Astrocyte (in vitro differentiated cells and primary cell): Measurements from ENCODE around the gene PEX6. TPM values are rescaled to one million over a fixed set of nuclear protein-coding genes. Genes with fewer than 3 reads are reported as not detected.

Source experiments
- DNase-seq: peaks from one replicate; pipeline ENCODE4 v3.0.0-alpha.2; 2010; ENCODE audit warnings: low read depth
- FAIRE-seq: peaks from 2 replicates; lab custom pipeline; 2011; peaks lifted over from hg19 to GRCh38; lab: Jason Lieb, UNC
- H2AFZ ChIP-seq: 2 replicates; pipeline ENCODE4 v1.6.0; 2012; ENCODE audit warnings: low read depth, low read length, inconsistent platforms
- H3K27ac ChIP-seq: 2 replicates; pipeline ENCODE4 v1.5.1; 2011; ENCODE audit warnings: low read depth, low read length, inconsistent platforms
- H3K27me3 ChIP-seq: 2 replicates; pipeline ENCODE4 v1.6.0; 2011; ENCODE audit warnings: low read length, inconsistent platforms; ENCODE audit not compliant: insufficient read depth
- H3K36me3 ChIP-seq: 2 replicates; pipeline ENCODE4 v1.5.1; 2011; ENCODE audit warnings: low read length, inconsistent platforms; ENCODE audit not compliant: insufficient read depth
- H3K4me1 ChIP-seq: 2 replicates; pipeline ENCODE4 v1.5.1; 2011; ENCODE audit warnings: low read length, inconsistent platforms; ENCODE audit not compliant: insufficient read depth
- H3K4me2 ChIP-seq: 2 replicates; pipeline ENCODE4 v1.6.0; 2012; ENCODE audit warnings: low read length, inconsistent platforms
- H3K4me3 ChIP-seq: 2 replicates; pipeline ENCODE4 v1.5.1; 2011; ENCODE audit warnings: low read depth, mild to moderate bottlenecking, low read length, inconsistent platforms; ENCODE audit not compliant: insufficient read depth
- H3K79me2 ChIP-seq: 2 replicates; pipeline ENCODE4 v1.6.0; 2012; ENCODE audit warnings: mild to moderate bottlenecking, low read length, inconsistent platforms; ENCODE audit not compliant: insufficient read depth
- H3K9ac ChIP-seq: 2 replicates; pipeline ENCODE4 v1.6.0; 2012; ENCODE audit warnings: mild to moderate bottlenecking, low read length, inconsistent platforms
- H3K9me3 ChIP-seq: 2 replicates; pipeline ENCODE4 v1.5.1; 2012; ENCODE audit warnings: low read depth, mild to moderate bottlenecking, low read length, inconsistent platforms; ENCODE audit not compliant: insufficient read depth
- H4K20me1 ChIP-seq: 2 replicates; pipeline ENCODE4 v1.6.0; 2012; ENCODE audit warnings: low read length, inconsistent platforms; ENCODE audit not compliant: insufficient read depth
- H3K27ac Mint-ChIP-seq: one replicate; pipeline ENCODE4 v1.8.0; 2021; ENCODE audit warnings: mild to moderate bottlenecking, mixed read lengths; ENCODE audit not compliant: unreplicated experiment
- H3K27me3 Mint-ChIP-seq: one replicate; pipeline ENCODE4 v1.8.0; 2021; ENCODE audit warnings: low read depth, mixed read lengths; ENCODE audit not compliant: unreplicated experiment
- H3K36me3 Mint-ChIP-seq: one replicate; pipeline ENCODE4 v1.8.0; 2021; ENCODE audit warnings: low read depth, mixed read lengths; ENCODE audit not compliant: unreplicated experiment
- H3K4me1 Mint-ChIP-seq: one replicate; pipeline ENCODE4 v1.8.0; 2021; ENCODE audit warnings: low read depth, mixed read lengths; ENCODE audit not compliant: unreplicated experiment
- H3K4me3 Mint-ChIP-seq: one replicate; pipeline ENCODE4 v1.8.0; 2021; ENCODE audit warnings: mild to moderate bottlenecking, moderate library complexity, mixed read lengths; ENCODE audit not compliant: unreplicated experiment
- H3K9me3 Mint-ChIP-seq: one replicate; pipeline ENCODE4 v1.8.0; 2021; ENCODE audit warnings: mild to moderate bottlenecking, mixed read lengths; ENCODE audit not compliant: unreplicated experiment
- EZH2 ChIP-seq: IDR thresholded peaks from 2 replicates; pipeline ENCODE4 v1.6.1; 2012; ENCODE audit warnings: mild to moderate bottlenecking, low read length, inconsistent platforms; ENCODE audit not compliant: insufficient read depth
- total RNA-seq: library from RNA; stranded (reverse); gene quantifications from 2 replicates; pipeline ENCODE4 v1.2.1, GENCODE V29; 2021
- TF ChIP-seq, protein P1 (sequence below): IDR thresholded peaks from 2 replicates; pipeline ENCODE4 v1.5.1; 2011; ENCODE audit warnings: low read depth, mild to moderate bottlenecking, inconsistent platforms, low read length, moderate library complexity; ENCODE audit not compliant: insufficient read depth

The PEX6 gene
- total RNA-seq, 1 donor from 2014 or later, result 22.7 TPM

GRCh38 chr6:42940493-42941045, 38.4 kb downstream of the PEX6 start:
- Histone ChIP-seq H2AFZ (no peak overlapping the region), H3K27me3 (no peaks in the 10 kb centered on the region), H3K36me3 (peaks cover 23% of the 10 kb centered on the region), H3K4me2 (no peak overlapping the region), H3K4me1 (no peaks in the 10 kb centered on the region), H3K4me3 (no peak overlapping the region), H4K20me1 (peaks cover 6% of the 10 kb centered on the region), H3K9me3 (no peaks in the 10 kb centered on the region), H3K27ac (no peak overlapping the region), H3K79me2 (peaks cover 5% of the 10 kb centered on the region), H3K9ac (no peak overlapping the region)
- FAIRE-seq, result no peak
- H3K36me3 Mint-ChIP-seq, result peaks cover 19% of the 10 kb centered on the region
- no peak overlapping the region for H3K27ac Mint-ChIP-seq
- H3K4me3 Mint-ChIP-seq, result no peak overlapping the region
- no peak for TF ChIP-seq EZH2
- TF ChIP-seq, protein P1, sequence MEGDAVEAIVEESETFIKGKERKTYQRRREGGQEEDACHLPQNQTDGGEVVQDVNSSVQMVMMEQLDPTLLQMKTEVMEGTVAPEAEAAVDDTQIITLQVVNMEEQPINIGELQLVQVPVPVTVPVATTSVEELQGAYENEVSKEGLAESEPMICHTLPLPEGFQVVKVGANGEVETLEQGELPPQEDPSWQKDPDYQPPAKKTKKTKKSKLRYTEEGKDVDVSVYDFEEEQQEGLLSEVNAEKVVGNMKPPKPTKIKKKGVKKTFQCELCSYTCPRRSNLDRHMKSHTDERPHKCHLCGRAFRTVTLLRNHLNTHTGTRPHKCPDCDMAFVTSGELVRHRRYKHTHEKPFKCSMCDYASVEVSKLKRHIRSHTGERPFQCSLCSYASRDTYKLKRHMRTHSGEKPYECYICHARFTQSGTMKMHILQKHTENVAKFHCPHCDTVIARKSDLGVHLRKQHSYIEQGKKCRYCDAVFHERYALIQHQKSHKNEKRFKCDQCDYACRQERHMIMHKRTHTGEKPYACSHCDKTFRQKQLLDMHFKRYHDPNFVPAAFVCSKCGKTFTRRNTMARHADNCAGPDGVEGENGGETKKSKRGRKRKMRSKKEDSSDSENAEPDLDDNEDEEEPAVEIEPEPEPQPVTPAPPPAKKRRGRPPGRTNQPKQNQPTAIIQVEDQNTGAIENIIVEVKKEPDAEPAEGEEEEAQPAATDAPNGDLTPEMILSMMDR, result no peak
- H3K4me1 Mint-ChIP-seq, result no peaks in the 10 kb centered on the region
- H3K9me3 Mint-ChIP-seq, result no peaks in the 10 kb centered on the region
- H3K27me3 Mint-ChIP-seq, result no peaks in the 10 kb centered on the region
- DNase-seq, result no peak

DNA sequence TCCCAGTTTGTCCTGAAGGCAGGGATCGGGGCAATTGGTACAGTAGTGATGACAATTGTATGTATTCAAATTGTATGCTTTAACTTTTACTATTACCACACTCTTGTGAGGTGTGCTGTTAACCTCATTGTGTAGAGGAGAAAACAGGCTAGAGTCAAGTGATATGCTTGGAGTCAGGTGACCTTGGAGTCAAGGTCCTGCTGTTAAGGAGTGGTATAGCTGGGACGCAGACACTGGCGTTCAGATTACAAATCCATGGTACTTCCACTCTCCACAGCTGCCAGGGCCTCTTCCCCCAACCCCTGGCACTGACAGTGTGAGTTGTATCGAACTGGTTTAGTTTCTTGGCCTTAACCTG, 39.2 kb downstream of the PEX6 start:
- Histone ChIP-seq H3K4me2 (no peak overlapping the region), H3K27me3 (no peaks in the 10 kb centered on the region), H3K36me3 (peaks cover 27% of the 10 kb centered on the region), H3K4me3 (no peak overlapping the region), H3K4me1 (no peaks in the 10 kb centered on the region), H3K9ac (no peak overlapping the region), H4K20me1 (peaks cover 9% of the 10 kb centered on the region), H3K27ac (no peak overlapping the region), H2AFZ (no peak overlapping the region), H3K79me2 (peaks cover 8% of the 10 kb centered on the region), H3K9me3 (no peaks in the 10 kb centered on the region)
- no peaks in the 10 kb centered on the region for H3K4me1 Mint-ChIP-seq
- FAIRE-seq (no peak), DNase-seq (no peak)
- H3K27me3 Mint-ChIP-seq, result no peaks in the 10 kb centered on the region
- peak overlapping the region; percentile 7 for H3K27ac Mint-ChIP-seq
- H3K36me3 Mint-ChIP-seq, result peaks cover 21% of the 10 kb centered on the region
- no peak overlapping the region for H3K4me3 Mint-ChIP-seq
- no peaks in the 10 kb centered on the region for H3K9me3 Mint-ChIP-seq
- no peak for TF ChIP-seq EZH2
- TF ChIP-seq, protein P1, result no peak

DNA sequence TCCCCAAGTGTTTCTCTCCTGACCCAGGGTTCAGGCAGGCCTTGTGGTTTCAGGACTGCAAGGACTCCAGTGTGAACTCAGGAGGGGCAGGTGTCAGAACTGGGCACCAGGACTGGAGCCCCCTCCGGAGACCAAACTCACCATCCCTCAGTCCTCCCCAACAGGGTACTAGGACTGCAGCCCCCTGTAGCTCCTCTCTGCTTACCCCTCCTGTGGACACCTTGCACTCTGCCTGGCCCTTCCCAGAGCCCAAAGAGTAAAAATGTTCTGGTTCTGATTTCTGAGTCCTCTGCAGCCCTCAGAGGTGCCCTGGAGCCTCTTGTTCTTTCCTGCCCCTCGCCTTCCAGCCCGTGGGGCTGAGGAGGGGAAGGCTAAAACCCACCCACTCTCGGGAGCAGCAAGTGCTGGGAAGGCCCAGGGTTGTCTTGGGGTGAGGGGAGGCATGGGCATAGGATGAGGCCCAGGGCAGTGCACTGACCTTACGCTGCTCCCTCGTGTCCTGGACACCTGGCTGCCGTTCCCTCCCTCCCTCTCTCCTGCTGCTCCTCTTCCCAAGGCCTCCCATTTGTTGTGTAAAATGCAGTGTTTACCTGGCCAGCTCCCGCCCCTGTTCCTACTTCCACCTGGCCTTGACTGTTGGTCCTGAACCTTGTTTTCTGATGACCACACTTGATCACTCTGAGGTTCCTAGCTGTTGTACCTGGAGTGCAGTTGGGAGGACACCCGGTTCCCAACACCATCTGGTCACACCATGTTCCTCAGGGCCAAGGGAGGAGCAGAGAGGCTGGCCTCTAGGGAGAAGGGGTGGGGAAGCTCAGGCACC, 39.8 kb downstream of the PEX6 start:
- FAIRE-seq (no peak), DNase-seq (no peak)
- no peaks in the 10 kb centered on the region for H3K4me1 Mint-ChIP-seq
- Histone ChIP-seq H3K9me3 (no peaks in the 10 kb centered on the region), H4K20me1 (peaks cover 13% of the 10 kb centered on the region), H3K79me2 (peaks cover 14% of the 10 kb centered on the region), H3K4me3 (no peak overlapping the region), H2AFZ (no peak overlapping the region), H3K27ac (no peak overlapping the region), H3K4me2 (no peak overlapping the region), H3K36me3 (peaks cover 27% of the 10 kb centered on the region), H3K27me3 (no peaks in the 10 kb centered on the region), H3K9ac (no peak overlapping the region), H3K4me1 (no peaks in the 10 kb centered on the region)
- H3K27me3 Mint-ChIP-seq, result no peaks in the 10 kb centered on the region
- TF ChIP-seq EZH2, result no peak
- H3K9me3 Mint-ChIP-seq, result no peaks in the 10 kb centered on the region
- H3K4me3 Mint-ChIP-seq, result no peak overlapping the region
- H3K36me3 Mint-ChIP-seq, result peaks cover 22% of the 10 kb centered on the region
- no peak overlapping the region for H3K27ac Mint-ChIP-seq
